Calu3 (cell line): ENCODE measurements around the gene ARHGAP8. TPM values are rescaled to one million over a fixed set of nuclear protein-coding genes. Genes with fewer than 3 reads are reported as not detected.

Experiments
- BruUV-seq: library from RNA; stranded (reverse); fragments of 400-500 nt; replicated peaks from 2 replicates; lab custom pipeline; 2021; lab: Mats Ljungman, UMichigan
- CTCF ChIA-PET: fragments of 300-600 bp; sonication (Branson Sonifier 250); formaldehyde crosslinking; loops from one replicate; lab custom pipeline; 2022; ENCODE audit warnings: antibody characterized with exemption; lab: Charles Lee
- DNase-seq: peaks from one replicate; pipeline ENCODE4 v3.0.0; 2022
- H3K27ac Mint-ChIP-seq: one replicate; pipeline ENCODE4 v1.8.0; 2022; ENCODE audit warnings: mixed read lengths; ENCODE audit not compliant: unreplicated experiment
- H3K27me3 Mint-ChIP-seq: one replicate; pipeline ENCODE4 v1.8.0; 2022; ENCODE audit warnings: mixed read lengths; ENCODE audit not compliant: unreplicated experiment
- H3K36me3 Mint-ChIP-seq: one replicate; pipeline ENCODE4 v1.8.0; 2022; ENCODE audit warnings: mild to moderate bottlenecking, moderate library complexity, mixed read lengths; ENCODE audit not compliant: insufficient read depth, unreplicated experiment
- H3K4me1 Mint-ChIP-seq: one replicate; pipeline ENCODE4 v1.8.0; 2022; ENCODE audit warnings: mild to moderate bottlenecking, low read depth, mixed read lengths; ENCODE audit not compliant: unreplicated experiment
- H3K4me3 Mint-ChIP-seq: one replicate; pipeline ENCODE4 v1.8.0; 2022; ENCODE audit warnings: mild to moderate bottlenecking, low read depth, moderate library complexity, mixed read lengths; ENCODE audit not compliant: unreplicated experiment
- H3K9me3 Mint-ChIP-seq: one replicate; pipeline ENCODE4 v1.8.0; 2022; ENCODE audit warnings: low read depth, mixed read lengths; ENCODE audit not compliant: unreplicated experiment
- CTCF ChIP-seq: fragments of 200-600 bp; IDR thresholded peaks from one replicate; pipeline ENCODE4 v1.8.0; 2022; ENCODE audit warnings: antibody characterized with exemption; ENCODE audit not compliant: unreplicated experiment
- intact Hi-C: fragments of 100-400 bp; cut with micrococcal nuclease; formaldehyde crosslinking; loops from one replicate; pipeline ENCODE4 v1.10.0; 2022; ENCODE audit not compliant: unreplicated experiment
- total RNA-seq: library from RNA; stranded (reverse); gene quantifications from 2 replicates; pipeline ENCODE4 v1.2.3, GENCODE V29; 2022

Gene ARHGAP8
- total RNA-seq, 1 experiment from 2014 or later: 127 TPM

GRCh38 chr22:44816141-44816540, 63.8 kb downstream of the ARHGAP8 start:
- TF ChIP-seq CTCF: no peak
- Mint-ChIP-seq H3K4me1 (no peaks in the 10 kb centered on the region), H3K36me3 (peaks cover 52% of the 10 kb centered on the region), H3K27ac (no peak overlapping the region), H3K27me3 (no peaks in the 10 kb centered on the region), H3K4me3 (no peak overlapping the region), H3K9me3 (peaks cover 6% of the 10 kb centered on the region)
- DNase-seq: no peak
- CTCF ChIA-PET: interaction anchor here (0.7 kb wide), 1 partner anchor 9 kb away, joined by 3 read pairs; no protein-coding TSS in a partner anchor
- no TSS peak for BruUV-seq
- intact Hi-C loops: no loop called here

- no peak for DNase-seq
- CTCF ChIA-PET: no interaction called here
- intact Hi-C loops: no loop called here
- Mint-ChIP-seq H3K27me3 (no peaks in the 10 kb centered on the region), H3K27ac (no peak overlapping the region), H3K4me3 (no peak overlapping the region), H3K36me3 (peaks cover 39% of the 10 kb centered on the region), H3K9me3 (peaks cover under 1% of the 10 kb centered on the region), H3K4me1 (no peaks in the 10 kb centered on the region)
- BruUV-seq: no TSS peak
- no peak for TF ChIP-seq CTCF
These were observed 66.4 kb downstream of the ARHGAP8 start for GRCh38 chr22:44818727-44819126.

- Mint-ChIP-seq H3K36me3 (peaks cover 36% of the 10 kb centered on the region), H3K27me3 (no peaks in the 10 kb centered on the region), H3K4me3 (no peak overlapping the region), H3K9me3 (no peaks in the 10 kb centered on the region), H3K4me1 (no peaks in the 10 kb centered on the region), H3K27ac (no peak overlapping the region)
- CTCF ChIA-PET: interaction anchor here (1.1 kb wide), 1 partner anchor 261 kb away, joined by 4 read pairs; no protein-coding TSS in a partner anchor
- no peak for TF ChIP-seq CTCF
- intact Hi-C loops: no loop called here
- no peak for DNase-seq
- BruUV-seq: no TSS peak
These were observed 67.7 kb downstream of the ARHGAP8 start for GRCh38 chr22:44819966-44820631.

GRCh38 chr22:44821741-44822475, 69.5 kb downstream of the ARHGAP8 start:
- no peaks in the 10 kb centered on the region for H3K27me3 Mint-ChIP-seq
- H3K27ac Mint-ChIP-seq: no peak overlapping the region
- peaks cover 44% of the 10 kb centered on the region for H3K36me3 Mint-ChIP-seq
- no peaks in the 10 kb centered on the region for H3K4me1 Mint-ChIP-seq
- CTCF ChIA-PET: no interaction called here
- no peak overlapping the region for H3K4me3 Mint-ChIP-seq
- H3K9me3 Mint-ChIP-seq: no peaks in the 10 kb centered on the region
- TF ChIP-seq CTCF: no peak
- no TSS peak for BruUV-seq
- no peak for DNase-seq
- intact Hi-C loops: no loop called here
